Stimulated activated memory B cell treated with anti-CD40 and anti-IgM and Interleukin-4, amounts not matched to agents 10 μg/mL and 1 μg/mL and 100 μg/mL, for 72 hours (primary cell): Measurements from ENCODE around the gene NSG2.
A peak's percentile ranks its signal among the peaks of the same experiment; 100 is the strongest.
"Not testable (repeated sequence)": the region's sequence is repeated elsewhere in the genome, so short reads cannot be mapped to it uniquely, and the experiment has no call there.

ENCODE experiments used
- ATAC-seq: fragments of 150-1000 bp; cut with Tn5 transposase; 2 replicates; pipeline ENCODE4 v1.10.0; 2021
- H3K27ac Mint-ChIP-seq: one replicate; pipeline ENCODE4 v1.8.0; 2022; ENCODE audit warnings: mild to moderate bottlenecking, mixed read lengths
- H3K27me3 Mint-ChIP-seq: one replicate; pipeline ENCODE4 v1.8.0; 2022; ENCODE audit warnings: mixed read lengths
- H3K36me3 Mint-ChIP-seq: one replicate; pipeline ENCODE4 v1.8.0; 2022; ENCODE audit warnings: mixed read lengths
- H3K4me1 Mint-ChIP-seq: one replicate; pipeline ENCODE4 v1.8.0; 2022; ENCODE audit warnings: mixed read lengths
- H3K4me3 Mint-ChIP-seq: one replicate; pipeline ENCODE4 v1.8.0; 2022; ENCODE audit warnings: mild to moderate bottlenecking, moderate library complexity, mixed read lengths
- H3K9me3 Mint-ChIP-seq: one replicate; pipeline ENCODE4 v1.8.0; 2022; ENCODE audit warnings: mixed read lengths

NSG2 gene

DNA sequence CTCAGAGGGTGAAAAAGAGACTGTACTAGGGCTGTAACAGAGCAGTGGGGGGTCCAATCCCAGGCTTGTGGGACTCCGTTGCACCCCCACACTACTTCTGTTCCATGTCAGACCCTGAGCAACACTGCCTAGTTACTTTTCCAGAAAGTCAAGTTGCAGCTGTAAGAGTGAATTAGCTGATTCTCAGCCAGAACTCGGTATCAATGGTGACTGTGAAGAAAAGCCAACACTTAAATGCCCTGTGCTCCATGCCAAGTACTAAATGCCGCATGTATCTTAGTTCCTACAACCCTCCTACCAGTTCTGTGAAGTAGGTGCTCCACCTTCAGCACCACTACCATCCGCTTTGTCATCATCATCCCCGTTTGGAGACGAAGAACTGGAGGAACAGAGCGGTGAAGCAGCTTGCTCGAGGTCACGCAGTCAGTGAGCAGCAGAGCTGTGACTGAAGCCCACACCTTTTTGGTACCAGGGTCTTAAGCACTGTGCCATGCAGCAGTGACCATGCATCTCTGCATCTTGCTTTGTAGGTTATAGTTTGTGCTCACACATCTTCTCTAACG is 64.3 kb downstream of the NSG2 start:
- Mint-ChIP-seq H3K27ac (no peak overlapping the region), H3K9me3 (no peaks in the 10 kb centered on the region), H3K27me3 (peaks cover 53% of the 10 kb centered on the region), H3K4me1 (no peaks in the 10 kb centered on the region), H3K4me3 (no peak overlapping the region), H3K36me3 (no peaks in the 10 kb centered on the region)
- no peak for ATAC-seq

GRCh38 chr5:174110310-174110709 is 64.8 kb downstream of the NSG2 start:
- Mint-ChIP-seq H3K27ac (no peak overlapping the region), H3K4me1 (no peaks in the 10 kb centered on the region), H3K27me3 (peaks cover 58% of the 10 kb centered on the region), H3K36me3 (no peaks in the 10 kb centered on the region), H3K9me3 (no peaks in the 10 kb centered on the region), H3K4me3 (no peak overlapping the region)
- ATAC-seq = no peak

DNA sequence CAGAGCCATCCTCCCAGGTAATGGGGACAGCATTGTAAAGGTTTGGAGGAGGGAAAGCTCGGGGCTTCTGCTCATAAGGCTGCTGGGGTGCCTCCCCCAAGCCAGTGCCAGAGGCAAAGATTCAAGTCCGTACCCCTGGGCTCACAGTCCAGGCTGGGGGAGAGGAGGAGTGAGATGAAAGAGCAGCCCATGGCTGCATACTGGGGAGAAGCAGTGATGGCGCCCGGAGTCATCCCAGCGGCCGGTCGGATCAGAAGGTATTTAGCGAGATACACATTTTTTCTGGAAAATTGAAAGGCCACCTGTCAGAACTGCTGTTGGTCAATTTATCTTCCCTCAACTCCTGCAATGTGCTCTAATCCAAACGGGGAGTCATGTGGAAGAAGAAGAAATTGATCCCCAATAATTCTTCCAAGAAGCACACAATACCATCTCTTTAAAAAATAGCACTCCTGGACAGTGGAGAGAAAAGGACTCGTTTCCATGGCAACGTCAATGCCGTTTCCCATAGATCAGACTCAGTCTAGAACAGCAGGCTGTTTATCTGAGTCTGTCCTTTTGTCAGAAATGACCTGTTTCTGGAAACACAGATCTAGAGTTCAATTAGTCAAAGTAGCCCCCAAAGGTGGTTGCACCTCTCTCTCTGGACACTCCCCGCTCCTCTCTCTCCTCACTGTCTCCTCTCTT is 65.9 kb downstream of the NSG2 start:
- ATAC-seq = no peak
- no peaks in the 10 kb centered on the region for H3K36me3 Mint-ChIP-seq
- H3K4me1 Mint-ChIP-seq = no peaks in the 10 kb centered on the region
- H3K27me3 Mint-ChIP-seq = peaks cover 53% of the 10 kb centered on the region
- no peaks in the 10 kb centered on the region for H3K9me3 Mint-ChIP-seq
- H3K4me3 Mint-ChIP-seq = no peak overlapping the region
- H3K27ac Mint-ChIP-seq = no peak overlapping the region

DNA sequence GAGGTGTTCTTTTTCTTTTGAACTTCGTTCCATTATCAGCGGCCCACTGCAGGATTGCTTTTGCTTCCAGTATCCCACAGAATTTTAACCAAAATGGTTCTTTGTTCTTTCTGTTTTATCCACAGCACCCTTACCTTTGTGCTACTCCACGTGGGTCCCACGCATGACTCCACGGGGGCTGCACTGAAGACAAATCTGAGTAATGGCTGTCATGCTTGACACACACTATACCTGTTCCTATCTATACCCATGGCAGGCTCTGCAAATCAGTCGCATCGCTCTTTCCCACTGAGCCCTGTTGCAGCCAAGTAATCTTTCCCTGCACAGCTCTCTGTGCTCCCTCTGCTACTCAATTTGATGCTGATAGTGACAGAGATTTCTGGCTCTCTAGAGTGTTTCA is 69.7 kb downstream of the NSG2 start:
- ATAC-seq = no peak
- H3K36me3 Mint-ChIP-seq = no peaks in the 10 kb centered on the region
- peaks cover 36% of the 10 kb centered on the region for H3K27me3 Mint-ChIP-seq
- no peak overlapping the region for H3K27ac Mint-ChIP-seq
- H3K4me3 Mint-ChIP-seq = no peak overlapping the region
- H3K9me3 Mint-ChIP-seq = peaks cover 3% of the 10 kb centered on the region
- no peaks in the 10 kb centered on the region for H3K4me1 Mint-ChIP-seq

DNA sequence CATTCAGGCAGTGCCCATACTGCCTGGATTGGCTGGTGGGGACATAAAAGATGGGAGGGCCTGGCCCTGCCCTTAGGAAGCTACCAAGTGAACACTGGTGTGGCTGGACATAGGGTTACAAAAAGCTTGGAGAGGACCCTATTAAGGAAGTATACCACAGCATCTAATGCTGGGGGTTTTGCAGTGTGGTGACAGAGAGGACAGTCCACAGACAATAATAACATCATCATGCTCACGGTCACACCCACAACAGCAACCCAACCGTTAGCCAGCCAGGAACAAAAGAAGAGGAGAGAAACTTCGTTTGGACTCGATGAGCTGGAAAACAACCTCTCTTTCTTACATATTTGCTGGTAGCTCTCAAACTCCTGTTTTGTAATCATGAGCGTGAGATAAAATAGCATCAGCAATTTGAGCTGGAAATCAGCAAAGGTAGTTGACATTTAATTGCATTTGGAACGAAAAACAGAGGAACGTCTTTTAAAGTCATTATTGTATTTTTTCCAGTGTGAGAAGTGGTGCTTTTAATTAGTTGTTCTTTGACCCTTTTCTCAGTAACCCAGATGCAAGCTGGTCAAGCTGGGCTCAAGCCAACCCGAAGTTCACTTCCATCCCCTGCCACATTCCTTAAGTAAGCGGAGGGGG is 73.4 kb downstream of the NSG2 start:
- no peaks in the 10 kb centered on the region for H3K36me3 Mint-ChIP-seq
- H3K4me1 Mint-ChIP-seq = no peaks in the 10 kb centered on the region
- no peak for ATAC-seq
- H3K27me3 Mint-ChIP-seq = peaks cover 14% of the 10 kb centered on the region
- H3K4me3 Mint-ChIP-seq = no peak overlapping the region
- no peak overlapping the region for H3K27ac Mint-ChIP-seq
- peaks cover 3% of the 10 kb centered on the region for H3K9me3 Mint-ChIP-seq

DNA sequence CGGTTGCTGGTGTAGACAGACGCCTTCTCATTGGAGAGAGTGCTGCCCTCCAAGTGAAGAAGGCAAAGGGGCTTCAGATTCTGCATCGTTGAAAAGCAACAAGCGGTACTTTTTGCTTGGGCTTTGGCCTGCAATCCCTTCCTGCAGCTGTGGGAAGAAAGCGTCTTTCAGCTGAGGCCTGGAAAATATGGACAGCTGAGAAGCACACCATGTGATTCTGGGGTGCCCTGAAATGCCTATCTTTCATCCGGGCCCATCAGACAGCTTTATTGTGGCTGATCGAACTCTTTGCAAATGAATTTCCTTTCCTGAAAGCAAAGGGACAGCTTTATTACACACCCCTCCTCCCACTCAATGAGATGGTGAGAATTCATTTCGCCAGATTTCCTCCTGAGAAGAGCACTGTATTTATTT is 74.0 kb downstream of the NSG2 start:
- ATAC-seq = no peak
- peaks cover 3% of the 10 kb centered on the region for H3K9me3 Mint-ChIP-seq
- peaks cover 9% of the 10 kb centered on the region for H3K27me3 Mint-ChIP-seq
- H3K27ac Mint-ChIP-seq = no peak overlapping the region
- H3K4me3 Mint-ChIP-seq = no peak overlapping the region
- H3K4me1 Mint-ChIP-seq = no peaks in the 10 kb centered on the region
- no peaks in the 10 kb centered on the region for H3K36me3 Mint-ChIP-seq

DNA sequence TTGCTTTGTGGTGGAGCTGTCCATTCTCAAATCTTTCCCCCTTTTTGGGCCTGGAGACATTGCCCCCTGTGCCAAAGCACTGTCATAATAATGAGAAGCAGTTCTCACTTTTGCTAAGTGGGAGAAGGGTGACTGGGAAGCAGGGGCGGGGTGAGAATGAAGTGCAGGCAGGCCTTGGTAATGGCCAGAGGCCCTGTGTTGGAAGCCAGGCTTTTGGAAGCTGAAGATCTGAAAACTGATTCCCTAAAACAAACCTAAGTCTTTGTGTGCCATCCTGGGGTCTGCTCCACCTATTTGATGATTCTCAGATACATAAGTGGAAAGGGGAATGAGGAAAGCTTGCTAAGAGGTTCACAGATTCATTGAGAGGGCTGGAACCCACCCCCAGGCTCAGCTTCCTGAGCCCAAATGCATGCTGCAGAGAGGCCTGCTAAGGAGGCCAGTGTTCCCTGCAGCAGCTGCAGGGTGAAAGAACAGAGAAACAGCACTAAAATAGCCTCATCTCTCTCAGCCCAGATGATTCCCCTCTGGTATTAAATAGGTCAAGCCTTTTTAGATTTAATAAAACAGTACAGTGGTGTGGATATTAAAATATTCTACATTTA is 75.0 kb downstream of the NSG2 start:
- Mint-ChIP-seq H3K36me3 (no peaks in the 10 kb centered on the region), H3K4me3 (no peak overlapping the region), H3K27me3 (no peaks in the 10 kb centered on the region), H3K27ac (no peak overlapping the region), H3K4me1 (no peaks in the 10 kb centered on the region), H3K9me3 (peaks cover 5% of the 10 kb centered on the region)
- no peak for ATAC-seq

GRCh38 chr5:174134545-174134944 is 89.0 kb downstream of the NSG2 start:
- H3K27me3 Mint-ChIP-seq = peaks cover under 1% of the 10 kb centered on the region
- no peaks in the 10 kb centered on the region for H3K9me3 Mint-ChIP-seq
- ATAC-seq = no peak
- H3K4me1 Mint-ChIP-seq = no peaks in the 10 kb centered on the region
- no peak overlapping the region for H3K27ac Mint-ChIP-seq
- H3K36me3 Mint-ChIP-seq = no peaks in the 10 kb centered on the region
- no peak overlapping the region for H3K4me3 Mint-ChIP-seq

DNA sequence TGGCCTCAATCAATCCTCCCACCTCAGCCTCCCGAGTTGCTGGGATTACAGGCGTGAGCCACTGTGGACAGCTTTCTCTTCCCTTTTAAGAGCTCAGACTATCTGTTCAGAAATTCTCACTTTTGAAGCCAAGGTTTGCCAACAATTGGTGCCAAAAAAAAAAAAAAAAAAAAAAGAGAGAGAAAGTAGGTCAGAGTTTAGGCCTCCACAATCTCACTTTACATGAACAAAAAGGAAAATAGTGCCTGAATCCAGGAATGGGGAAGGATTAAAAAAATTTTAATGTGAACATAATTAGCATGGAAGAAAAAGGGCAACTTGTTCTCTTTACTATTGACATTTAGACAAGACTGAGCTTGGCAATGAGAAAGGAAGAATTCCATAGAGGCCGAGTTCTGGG is 94.1 kb downstream of the NSG2 start:
- Mint-ChIP-seq H3K27me3 (no peaks in the 10 kb centered on the region), H3K27ac (no peak overlapping the region), H3K36me3 (no peaks in the 10 kb centered on the region), H3K4me1 (no peaks in the 10 kb centered on the region), H3K4me3 (no peak overlapping the region), H3K9me3 (no peaks in the 10 kb centered on the region)
- no peak for ATAC-seq

GRCh38 chr5:174140452-174141020 is 95.0 kb downstream of the NSG2 start:
- H3K9me3 Mint-ChIP-seq = no peaks in the 10 kb centered on the region
- no peaks in the 10 kb centered on the region for H3K27me3 Mint-ChIP-seq
- no peaks in the 10 kb centered on the region for H3K4me1 Mint-ChIP-seq
- H3K27ac Mint-ChIP-seq = no peak overlapping the region
- ATAC-seq = no peak
- H3K4me3 Mint-ChIP-seq = no peak overlapping the region
- no peaks in the 10 kb centered on the region for H3K36me3 Mint-ChIP-seq

DNA sequence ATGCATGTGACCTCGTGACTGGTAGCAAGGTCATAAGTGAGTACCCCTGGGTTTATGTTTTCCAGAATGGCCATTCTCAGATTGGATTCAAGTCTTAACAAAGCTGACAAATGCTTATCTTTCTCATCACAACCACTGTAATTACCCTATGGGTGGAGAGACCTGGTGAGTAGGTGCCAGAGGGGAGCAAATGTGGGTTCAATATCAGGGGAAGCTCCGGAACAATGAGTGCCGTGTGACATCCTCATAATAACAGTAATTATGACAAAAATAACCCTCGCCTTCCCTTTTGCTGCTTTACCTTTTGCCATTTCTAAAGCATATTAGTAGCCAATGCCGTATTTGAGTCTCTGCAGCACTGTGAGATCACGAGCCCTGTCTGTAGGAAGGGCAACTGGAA is 95.9 kb downstream of the NSG2 start:
- Mint-ChIP-seq H3K4me1 (no peaks in the 10 kb centered on the region), H3K4me3 (no peak overlapping the region), H3K36me3 (no peaks in the 10 kb centered on the region), H3K9me3 (no peaks in the 10 kb centered on the region), H3K27me3 (no peaks in the 10 kb centered on the region), H3K27ac (no peak overlapping the region)
- ATAC-seq = no peak

- ATAC-seq = peak; percentile 3
- H3K4me1 Mint-ChIP-seq = no peaks in the 10 kb centered on the region
- H3K36me3 Mint-ChIP-seq = no peaks in the 10 kb centered on the region
- no peaks in the 10 kb centered on the region for H3K27me3 Mint-ChIP-seq
- no peak overlapping the region for H3K4me3 Mint-ChIP-seq
- H3K9me3 Mint-ChIP-seq = no peaks in the 10 kb centered on the region
- H3K27ac Mint-ChIP-seq = no peak overlapping the region
Observed at GRCh38 chr5:174145091-174145490, 99.6 kb downstream of the NSG2 start.

GRCh38 chr5:174145821-174146220 is 100.3 kb downstream of the NSG2 start:
- no peaks in the 10 kb centered on the region for H3K36me3 Mint-ChIP-seq
- H3K4me1 Mint-ChIP-seq = no peaks in the 10 kb centered on the region
- no peak for ATAC-seq
- H3K27ac Mint-ChIP-seq = no peak overlapping the region
- no peaks in the 10 kb centered on the region for H3K27me3 Mint-ChIP-seq
- no peaks in the 10 kb centered on the region for H3K9me3 Mint-ChIP-seq
- H3K4me3 Mint-ChIP-seq = no peak overlapping the region

DNA sequence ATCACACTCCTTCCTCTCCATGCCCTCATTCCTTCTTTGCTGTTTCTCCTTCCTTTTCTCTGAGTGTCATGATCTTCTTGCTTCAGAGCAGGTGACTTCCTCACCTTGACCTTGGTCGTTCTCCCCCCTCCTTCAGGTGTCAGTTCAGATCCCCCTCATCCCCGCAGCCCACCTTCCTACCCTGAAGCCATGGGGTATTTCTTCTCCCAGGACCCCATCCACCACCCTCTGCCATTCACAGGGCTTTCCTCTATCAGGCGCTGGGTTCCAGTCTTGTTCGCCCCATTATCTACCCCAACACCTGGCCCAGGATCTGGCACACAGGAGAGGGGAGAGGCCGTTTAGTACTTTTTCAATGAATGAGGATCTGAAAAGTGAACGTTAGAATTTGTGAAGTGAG is 101.0 kb downstream of the NSG2 start:
- ATAC-seq = no peak
- H3K27me3 Mint-ChIP-seq = no peaks in the 10 kb centered on the region
- no peak overlapping the region for H3K4me3 Mint-ChIP-seq
- H3K36me3 Mint-ChIP-seq = no peaks in the 10 kb centered on the region
- no peaks in the 10 kb centered on the region for H3K4me1 Mint-ChIP-seq
- H3K27ac Mint-ChIP-seq = no peak overlapping the region
- no peaks in the 10 kb centered on the region for H3K9me3 Mint-ChIP-seq

- not testable (repeated sequence) for H3K4me3 Mint-ChIP-seq, H3K36me3 Mint-ChIP-seq, ATAC-seq, H3K9me3 Mint-ChIP-seq, H3K4me1 Mint-ChIP-seq, H3K27me3 Mint-ChIP-seq, H3K27ac Mint-ChIP-seq
Observed at GRCh38 chr5:174147012-174147411, 101.5 kb downstream of the NSG2 start.
